Kidney capillary endothelial cell (primary cell): ENCODE measurements around the gene APOH.
A peak's percentile ranks its signal among the peaks of the same experiment; 100 is the strongest.

Source experiments
- DNase-seq: peaks from one replicate; pipeline ENCODE4 v3.0.0-alpha.2; 2018; ENCODE audit warnings: low spot score

APOH gene

DNA sequence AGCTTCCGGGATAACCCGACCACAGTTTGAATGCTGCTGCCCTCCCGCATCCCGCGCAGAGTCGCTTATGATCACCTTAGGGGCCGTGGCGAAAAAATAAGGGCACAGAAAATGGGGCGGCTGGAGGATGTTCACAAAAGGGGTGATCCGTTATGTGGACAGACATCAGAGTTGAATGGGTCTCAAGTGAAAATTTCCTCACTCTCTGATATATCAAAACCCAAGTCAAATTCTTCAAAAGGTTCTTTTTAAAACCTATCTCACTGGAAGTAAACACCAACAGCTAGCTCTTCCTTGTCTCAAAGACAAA lies 36.9 kb downstream of the APOH start:
- DNase-seq = no peak

DNA sequence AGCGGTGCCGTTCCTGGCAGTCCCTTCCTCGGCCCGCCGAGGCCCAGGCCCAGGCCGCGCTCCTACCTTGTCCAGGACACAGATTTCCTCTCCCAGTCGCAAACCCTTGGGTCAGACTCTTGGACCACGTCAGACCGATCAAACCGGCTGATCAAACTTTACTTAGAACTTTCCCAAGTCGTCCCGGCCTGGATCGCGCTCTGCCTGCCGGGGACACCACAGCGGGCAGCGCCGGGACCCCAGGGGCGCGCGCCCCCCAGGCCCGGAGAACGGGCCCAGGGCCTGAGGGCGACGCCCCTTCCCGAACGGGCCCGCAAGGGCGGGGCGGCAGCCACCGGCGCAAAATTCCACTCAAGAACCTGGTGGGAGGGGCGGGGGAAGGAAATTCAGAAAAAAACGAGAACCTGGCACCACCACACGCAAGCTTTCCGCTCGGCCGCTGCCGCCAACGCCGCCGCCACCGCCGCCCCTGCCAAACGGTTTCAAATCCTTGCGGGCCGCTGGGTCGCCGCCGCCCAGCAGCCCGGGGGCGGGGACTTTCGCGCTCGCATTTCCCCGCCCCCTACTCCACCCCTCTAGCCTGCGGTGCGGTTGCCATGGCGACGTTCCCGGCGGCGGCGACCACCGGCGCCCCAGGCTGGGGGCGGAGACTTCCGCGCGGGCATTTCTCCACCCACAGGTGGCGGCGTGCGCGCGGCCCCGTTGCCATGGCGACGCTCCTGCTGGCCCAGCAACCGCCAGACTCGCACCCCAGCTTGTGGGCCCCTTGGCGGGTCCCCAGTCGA lies 37.4 kb downstream of the APOH start, which contains the start of gene CEP112:
TSS of gene CEP112 (minus strand) at position 541 of the 785 bp plus-strand sequence.
- peak; percentile 73 for DNase-seq

DNA sequence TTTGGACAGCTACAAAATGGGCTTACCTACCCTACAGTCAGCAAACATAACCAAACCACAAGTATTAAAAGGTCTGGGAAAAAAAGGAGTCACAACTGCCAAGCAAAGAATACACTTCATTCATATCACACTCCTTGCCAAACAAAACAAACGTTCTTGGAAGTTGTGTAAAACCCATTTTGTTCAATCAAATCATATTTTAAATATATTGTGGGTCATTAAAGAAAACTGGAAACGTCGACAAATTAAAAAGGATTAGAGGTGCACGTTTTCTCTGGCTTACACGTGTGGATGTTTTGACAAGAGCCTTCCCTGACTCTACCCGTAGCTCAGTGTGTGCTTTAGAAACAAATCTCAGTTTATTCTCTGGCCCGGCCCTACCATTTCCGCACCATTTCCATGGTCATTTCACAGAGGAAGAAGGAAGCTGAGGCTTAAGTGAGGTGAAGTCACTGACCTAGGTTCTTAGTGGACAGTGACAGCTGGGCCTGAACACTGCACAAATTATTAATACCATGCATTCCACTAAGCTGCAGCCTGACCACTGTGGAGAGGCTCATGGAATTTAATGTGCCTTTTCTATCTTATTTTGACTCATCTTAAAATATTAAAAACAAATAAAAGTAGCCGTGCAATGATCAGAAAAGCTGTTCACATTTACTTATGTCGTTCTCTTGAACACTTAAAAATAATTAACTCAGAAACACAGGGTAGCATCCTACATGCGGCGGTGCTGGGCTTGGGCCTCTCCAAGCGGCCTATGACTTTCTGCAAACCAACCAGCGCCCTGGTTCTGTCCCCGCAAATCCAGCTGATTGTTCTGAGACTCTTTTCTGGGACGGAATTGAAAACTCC lies 38.2 kb downstream of the APOH start:
- peak; percentile 45 for DNase-seq

DNA sequence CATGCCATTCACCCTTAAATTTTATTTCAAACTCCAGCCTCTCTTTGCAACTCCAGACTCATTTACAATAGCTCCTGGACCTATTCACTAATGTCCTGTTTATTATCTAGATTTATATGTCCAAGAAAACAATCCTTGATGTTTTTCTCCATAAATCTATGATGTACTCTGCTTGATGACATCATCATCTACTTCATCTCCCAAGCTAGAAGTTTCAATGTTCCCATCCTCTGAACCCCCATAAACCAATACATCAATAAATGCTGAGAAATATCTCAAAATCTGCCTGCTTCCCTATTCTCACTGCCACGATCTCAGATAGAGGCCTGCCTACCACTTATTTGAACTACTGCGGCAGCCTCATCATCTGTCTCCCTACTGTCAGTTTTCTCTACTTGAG lies 41.5 kb downstream of the APOH start:
- DNase-seq = no peak

GRCh38 chr17:66185862-66186261 lies 43.4 kb downstream of the APOH start:
- DNase-seq = no peak

DNA sequence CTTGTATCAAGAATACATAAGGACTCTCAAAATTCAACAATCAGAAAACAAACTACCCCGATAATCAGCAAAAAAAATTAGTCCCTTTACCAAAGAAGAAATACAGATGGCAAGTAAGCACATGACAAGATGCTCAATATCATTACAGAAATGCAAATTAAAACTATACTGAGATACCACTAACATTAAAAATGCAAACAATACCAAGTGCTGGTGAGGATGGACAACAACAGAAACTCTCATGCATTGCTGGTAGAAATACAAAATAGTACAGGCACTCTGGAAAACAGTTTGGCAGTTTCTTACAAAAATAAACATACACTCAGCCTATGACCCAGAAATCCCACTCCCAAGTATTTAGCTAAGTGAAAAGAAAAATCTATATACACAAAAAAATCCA lies 44.8 kb downstream of the APOH start:
- no peak for DNase-seq

- DNase-seq = no peak
Observed at GRCh38 chr17:66183529-66183928, 45.7 kb downstream of the APOH start.

DNA sequence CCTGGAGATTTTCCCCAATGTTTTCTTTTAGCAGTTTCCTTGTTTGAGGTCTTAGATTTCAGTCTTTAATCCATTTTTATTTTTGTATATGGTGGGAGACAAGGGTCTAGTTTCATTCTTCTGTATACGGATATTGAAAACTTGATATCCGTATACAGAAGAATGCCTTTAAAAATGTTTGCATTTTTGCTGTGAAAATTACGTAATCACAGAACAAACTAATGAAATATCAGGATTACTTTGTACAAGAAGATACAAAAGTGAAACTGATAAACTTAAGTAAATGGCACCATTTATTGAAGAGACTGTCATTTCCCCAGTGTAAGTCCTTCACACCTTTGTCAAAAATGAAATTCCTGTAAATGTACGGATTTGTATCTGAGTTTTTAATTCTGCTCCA lies 50.6 kb downstream of the APOH start:
- no peak for DNase-seq

- no peak for DNase-seq
Observed at GRCh38 chr17:66177048-66177447, 52.2 kb downstream of the APOH start.

GRCh38 chr17:66175892-66176291 lies 53.3 kb downstream of the APOH start:
- DNase-seq = no peak

GRCh38 chr17:66172691-66173223 lies 56.5 kb downstream of the APOH start:
- no peak for DNase-seq

GRCh38 chr17:66172144-66172543 lies 57.1 kb downstream of the APOH start:
- DNase-seq = no peak

GRCh38 chr17:66171692-66172091 lies 57.5 kb downstream of the APOH start:
- DNase-seq = no peak

GRCh38 chr17:66171172-66171571 lies 58.0 kb downstream of the APOH start:
- DNase-seq = no peak

DNA sequence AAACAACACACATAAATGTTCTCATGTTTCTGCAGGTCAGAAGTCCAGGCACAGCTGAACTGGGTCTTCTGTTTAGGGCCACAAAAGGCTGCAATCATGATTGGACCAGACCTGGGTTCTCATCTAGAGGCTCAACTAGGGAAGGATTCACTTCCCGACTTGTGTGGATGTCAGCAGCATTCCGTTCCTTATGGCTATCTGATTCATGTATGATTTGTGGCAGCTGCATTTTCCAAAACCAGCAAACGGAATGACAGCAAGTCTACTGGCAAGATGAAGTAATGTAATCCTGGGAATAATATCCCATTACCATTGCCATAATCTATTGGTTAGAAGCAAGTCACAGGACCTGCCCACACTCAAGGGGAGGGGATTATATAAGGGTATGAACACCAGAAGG lies 59.4 kb downstream of the APOH start:
- DNase-seq = no peak

DNA sequence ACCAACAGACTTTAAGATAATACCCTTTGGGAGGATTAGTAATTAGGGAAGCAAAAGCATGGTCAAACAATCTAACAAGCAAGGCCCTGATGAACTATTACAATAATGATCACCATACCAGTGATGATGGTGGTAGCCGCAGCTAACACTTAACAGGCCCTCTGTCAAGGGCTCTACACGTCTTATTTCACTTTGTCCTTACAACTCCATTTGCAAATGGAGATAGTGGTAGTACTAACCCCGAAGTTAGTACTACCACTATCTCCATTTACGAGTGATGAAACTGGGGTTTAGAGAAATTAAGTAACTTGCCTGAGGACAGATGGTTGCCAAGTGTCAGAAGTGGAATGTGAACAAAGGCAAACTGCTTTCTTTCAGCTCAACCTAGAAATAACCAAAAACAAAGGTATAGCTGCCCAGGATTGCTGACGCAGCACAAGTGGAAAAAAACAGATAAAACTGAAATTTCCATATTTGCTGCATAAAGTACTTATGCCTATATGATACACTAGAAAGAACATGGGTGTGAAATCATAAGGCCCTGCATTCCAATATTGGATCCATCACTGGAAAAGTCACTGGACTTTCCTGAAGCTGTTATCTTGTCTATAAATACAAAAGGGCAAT lies 61.9 kb downstream of the APOH start:
- no peak for DNase-seq

GRCh38 chr17:66165537-66166123 lies 63.6 kb downstream of the APOH start:
- peak; percentile 58 for DNase-seq
